Measurements from ENCODE around the gene SIRPG.
"Not testable (repeated sequence)": the region's sequence is repeated elsewhere in the genome, so short reads cannot be mapped to it uniquely, and the experiment has no call there.

DNA sequence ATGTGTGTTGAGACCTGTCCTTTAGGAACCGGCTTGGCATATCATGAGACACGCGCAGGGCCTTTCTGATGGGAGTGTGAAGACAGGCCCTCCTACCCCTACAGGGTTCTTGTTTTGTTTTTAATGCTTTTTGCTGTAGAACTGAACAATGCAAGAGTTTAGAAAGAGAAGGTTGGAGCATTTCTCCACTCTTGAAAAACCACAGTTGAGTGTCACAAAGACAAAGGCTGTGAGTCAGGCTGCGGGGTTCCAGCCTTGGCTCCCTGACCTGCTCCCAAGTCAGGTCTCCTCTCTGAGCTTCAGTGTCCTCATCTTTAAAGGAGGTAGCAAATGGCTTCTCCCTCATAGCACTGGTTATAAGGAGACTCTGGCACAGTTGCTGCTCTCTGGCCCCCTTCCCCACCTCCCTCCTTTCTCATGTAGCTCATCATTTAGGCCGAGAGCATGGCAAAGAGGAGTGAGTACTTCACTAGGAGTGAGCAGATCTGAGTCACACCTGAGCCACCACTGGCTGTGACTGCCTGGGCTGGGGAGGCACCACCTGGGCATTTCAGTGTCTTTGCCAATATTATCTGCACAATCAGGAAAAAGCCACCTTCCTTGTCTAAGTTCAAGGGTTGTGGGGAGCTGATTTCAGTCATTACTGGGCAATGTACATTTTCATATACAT, 48.8 kb downstream of the SIRPG start:
- not testable (repeated sequence) for TF ChIP-seq POLR2A, EP300 (IDR thresholded peaks at IDR 0.05)
- TF ChIP-seq, protein P1, sequence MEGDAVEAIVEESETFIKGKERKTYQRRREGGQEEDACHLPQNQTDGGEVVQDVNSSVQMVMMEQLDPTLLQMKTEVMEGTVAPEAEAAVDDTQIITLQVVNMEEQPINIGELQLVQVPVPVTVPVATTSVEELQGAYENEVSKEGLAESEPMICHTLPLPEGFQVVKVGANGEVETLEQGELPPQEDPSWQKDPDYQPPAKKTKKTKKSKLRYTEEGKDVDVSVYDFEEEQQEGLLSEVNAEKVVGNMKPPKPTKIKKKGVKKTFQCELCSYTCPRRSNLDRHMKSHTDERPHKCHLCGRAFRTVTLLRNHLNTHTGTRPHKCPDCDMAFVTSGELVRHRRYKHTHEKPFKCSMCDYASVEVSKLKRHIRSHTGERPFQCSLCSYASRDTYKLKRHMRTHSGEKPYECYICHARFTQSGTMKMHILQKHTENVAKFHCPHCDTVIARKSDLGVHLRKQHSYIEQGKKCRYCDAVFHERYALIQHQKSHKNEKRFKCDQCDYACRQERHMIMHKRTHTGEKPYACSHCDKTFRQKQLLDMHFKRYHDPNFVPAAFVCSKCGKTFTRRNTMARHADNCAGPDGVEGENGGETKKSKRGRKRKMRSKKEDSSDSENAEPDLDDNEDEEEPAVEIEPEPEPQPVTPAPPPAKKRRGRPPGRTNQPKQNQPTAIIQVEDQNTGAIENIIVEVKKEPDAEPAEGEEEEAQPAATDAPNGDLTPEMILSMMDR (IDR thresholded peaks at IDR 0.05) = not testable (repeated sequence)
